ENCODE results near the gene TGFBR3.

- TF ChIP-seq EZH2 (IDR thresholded peaks at IDR 0.05; ENCODE audit: insufficient read depth, poor library complexity, severe bottlenecking) (no peak), EZH2phosphoT487 (IDR thresholded peaks at IDR 0.05; ENCODE audit: insufficient read depth, low read depth) (no peak)
Measured at GRCh38 chr1:91879733-91880132, 6.2 kb downstream of the TGFBR3 start.

Measured in GM23248 (cell line).